ENCODE measurements around the gene GOSR1. TPM values are rescaled to one million over a fixed set of nuclear protein-coding genes. Genes with fewer than 3 reads are reported as not detected.
"Not testable (repeated sequence)": the region's sequence is repeated elsewhere in the genome, so short reads cannot be mapped to it uniquely, and the experiment has no call there.

Gene GOSR1
- 16.3 and 24.4 TPM in 2 replicates for total RNA-seq

DNA sequence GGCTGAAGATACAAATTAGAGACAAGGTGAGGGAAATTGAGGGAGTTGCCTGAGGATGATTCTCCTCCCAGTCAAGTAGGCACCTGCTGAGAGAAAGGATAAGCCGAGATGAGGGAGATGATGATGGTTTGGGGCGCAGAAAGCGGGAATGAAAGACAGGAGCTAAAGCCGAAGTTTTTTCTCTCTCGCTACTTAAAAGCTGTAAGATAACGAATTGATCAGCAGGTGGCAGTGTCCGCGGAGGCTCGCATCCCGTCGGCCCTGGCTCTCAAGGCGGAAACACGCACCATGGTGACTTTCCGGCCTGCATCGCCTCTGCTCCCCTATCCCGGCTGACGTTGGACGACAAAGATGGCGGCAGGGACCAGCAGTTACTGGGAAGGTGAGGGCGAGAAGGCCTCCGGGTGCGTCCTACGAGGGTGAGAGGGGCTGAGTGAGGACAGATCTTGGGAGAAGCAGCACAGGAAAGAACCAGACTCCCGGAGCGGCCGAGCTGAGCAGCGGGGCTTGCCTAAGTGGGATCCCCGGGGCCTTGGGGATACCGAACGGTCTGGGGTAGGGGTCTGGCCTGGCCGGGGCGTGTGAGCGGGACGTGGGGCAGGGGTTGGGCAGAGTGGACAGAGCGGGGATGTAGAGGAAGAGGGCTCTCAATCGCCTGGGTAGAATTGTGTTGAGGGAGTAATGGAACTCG is at the start of gene GOSR1:
Gene GOSR1, plus strand, starts transcription at position 326 of the 691 bp plus-strand sequence. Its CDS starts 26 bp downstream, at position 352.
- DNase-seq (ENCODE audit: low read depth in 2 of 2), result peak; percentile 97 to 98

DNA sequence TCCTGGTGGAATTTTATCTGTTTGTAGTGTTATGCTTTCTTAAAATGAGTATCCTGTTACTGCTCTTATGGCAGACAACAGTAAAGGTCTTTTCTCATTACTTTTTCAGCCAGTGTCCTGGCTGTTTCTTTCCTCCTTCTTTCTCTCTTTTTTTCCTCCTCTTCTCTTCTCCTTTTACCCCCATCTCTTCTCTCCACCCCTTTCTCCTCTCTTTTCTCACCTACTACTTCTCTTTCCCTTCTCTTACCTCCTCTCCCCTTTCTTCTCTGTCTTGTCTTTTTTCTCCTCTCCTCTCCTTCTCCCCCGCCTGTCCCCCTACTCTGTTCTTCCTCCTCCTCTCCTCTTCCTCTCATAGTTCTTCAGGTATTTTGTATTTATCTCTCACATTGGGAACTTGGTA is 49.6 kb upstream of the GOSR1 start:
- no peak for DNase-seq (ENCODE audit: low read depth in 2 of 2)

DNA sequence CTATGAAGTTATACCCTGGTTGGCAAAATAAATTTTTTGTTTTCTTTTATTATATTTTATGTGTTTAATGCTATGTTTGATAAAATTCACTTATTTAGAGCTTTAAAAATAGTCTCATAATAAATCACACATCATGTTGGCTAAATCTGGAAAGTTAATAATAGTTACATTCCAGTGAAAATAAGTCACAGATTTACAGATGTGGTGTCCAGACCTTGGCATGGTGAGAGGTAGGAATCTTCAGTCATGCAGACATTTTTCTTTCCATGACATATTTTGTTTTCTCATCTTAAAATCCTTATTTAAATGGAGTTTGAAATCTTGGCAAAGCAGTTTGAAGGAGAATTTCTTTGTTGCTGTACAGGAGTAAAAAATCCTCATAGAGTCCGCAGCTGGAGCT is 48.1 kb upstream of the GOSR1 start:
- DNase-seq (ENCODE audit: low read depth in 2 of 2), result no peak

DNA sequence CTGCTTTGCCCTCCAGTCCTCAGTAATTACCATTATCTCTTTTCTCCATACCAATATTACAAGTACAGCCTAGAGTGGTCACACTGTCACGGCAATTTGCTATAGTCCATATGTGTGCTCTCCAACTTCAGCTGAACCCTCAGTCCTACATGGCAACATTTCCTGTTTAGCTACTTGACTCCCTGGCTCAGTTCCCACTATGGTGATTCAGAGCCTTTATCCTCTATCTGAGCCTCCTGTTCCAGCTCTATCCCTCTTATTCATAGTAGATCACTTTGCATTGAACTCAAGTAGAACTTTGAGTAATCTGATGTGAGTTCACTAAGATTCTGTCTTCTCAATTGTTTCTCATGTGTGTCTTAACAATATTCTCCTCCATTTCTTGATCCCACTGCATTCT is 43.7 kb upstream of the GOSR1 start:
- DNase-seq (ENCODE audit: low read depth in 2 of 2), result peak; percentile 88 to 97

DNA sequence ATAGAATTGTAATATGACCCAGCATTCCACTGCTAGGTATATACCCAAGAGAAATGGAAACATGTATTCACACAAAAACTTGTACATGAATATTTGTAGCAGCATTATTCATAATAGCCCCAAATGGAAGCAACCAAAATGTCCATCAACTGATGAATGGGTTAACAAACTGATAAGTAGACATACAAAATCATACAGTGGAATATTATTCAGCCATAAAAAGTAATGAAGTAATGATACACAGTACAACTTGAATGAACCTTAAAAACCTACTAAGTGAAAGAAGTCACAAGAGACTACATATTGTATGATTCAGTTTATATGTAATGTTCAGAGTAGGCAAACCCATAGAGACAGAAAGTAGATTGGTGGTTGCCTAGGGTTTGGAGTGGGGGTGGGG is 40.5 kb upstream of the GOSR1 start:
- no peak for DNase-seq (ENCODE audit: low read depth in 2 of 2)

DNA sequence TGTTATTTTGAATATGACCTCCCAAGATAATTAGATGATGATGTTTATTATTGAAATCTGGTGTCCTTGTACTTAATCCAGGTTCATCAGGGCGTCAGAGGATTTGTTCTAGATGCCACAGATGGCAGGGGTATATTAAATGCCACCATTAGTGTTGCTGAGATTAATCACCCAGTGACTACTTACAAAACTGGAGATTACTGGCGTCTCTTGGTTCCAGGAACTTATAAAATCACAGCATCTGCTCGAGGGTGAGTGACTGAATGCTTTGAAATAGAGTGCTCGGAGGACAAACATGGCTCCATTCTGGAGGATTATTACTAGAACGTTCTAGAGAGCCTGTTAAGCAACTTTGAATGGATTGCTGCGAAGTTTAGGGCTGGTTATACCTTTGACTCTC is 33.5 kb upstream of the GOSR1 start:
- no peak for DNase-seq (ENCODE audit: low read depth in 2 of 2)

DNA sequence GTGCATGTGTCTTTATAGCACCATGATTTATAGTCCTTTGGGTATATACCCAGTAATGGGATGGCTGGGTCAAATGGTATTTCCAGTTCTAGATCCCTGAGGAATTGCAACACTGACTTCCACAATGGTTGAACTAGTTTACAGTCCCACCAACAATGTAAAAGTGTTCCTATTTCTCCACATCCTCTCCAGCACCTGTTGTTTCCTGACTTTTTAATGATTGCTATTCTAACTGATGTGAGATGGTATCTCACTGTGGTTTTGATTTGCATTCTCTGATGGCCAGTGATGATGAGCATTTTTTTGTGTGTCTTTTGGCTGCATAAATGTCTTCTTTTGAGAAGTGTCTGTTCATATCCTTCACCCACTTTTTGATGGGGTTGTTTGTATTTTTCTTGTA is 30.6 kb upstream of the GOSR1 start:
- DNase-seq (ENCODE audit: low read depth in 2 of 2), result not testable (repeated sequence)

DNA sequence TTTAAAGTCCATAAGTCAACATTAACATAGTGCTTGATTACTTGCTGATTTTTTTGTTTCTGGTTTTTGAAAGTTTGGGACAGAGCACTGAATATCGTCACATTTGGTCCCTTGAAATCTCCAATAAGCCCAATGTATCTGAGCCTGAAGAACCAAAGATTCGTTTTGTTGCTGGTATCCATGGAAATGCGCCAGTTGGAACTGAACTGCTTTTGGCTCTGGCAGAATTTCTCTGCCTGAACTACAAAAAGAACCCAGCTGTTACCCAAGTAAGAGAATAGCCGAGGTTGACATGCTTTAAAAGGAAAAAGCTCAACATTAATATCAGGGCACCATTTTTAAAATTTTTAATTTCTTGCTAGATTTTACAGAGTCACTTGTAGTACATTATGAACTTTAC is 27.7 kb upstream of the GOSR1 start:
- DNase-seq (ENCODE audit: low read depth in 2 of 2), result peak in 1 of 2 donors; percentile 47

DNA sequence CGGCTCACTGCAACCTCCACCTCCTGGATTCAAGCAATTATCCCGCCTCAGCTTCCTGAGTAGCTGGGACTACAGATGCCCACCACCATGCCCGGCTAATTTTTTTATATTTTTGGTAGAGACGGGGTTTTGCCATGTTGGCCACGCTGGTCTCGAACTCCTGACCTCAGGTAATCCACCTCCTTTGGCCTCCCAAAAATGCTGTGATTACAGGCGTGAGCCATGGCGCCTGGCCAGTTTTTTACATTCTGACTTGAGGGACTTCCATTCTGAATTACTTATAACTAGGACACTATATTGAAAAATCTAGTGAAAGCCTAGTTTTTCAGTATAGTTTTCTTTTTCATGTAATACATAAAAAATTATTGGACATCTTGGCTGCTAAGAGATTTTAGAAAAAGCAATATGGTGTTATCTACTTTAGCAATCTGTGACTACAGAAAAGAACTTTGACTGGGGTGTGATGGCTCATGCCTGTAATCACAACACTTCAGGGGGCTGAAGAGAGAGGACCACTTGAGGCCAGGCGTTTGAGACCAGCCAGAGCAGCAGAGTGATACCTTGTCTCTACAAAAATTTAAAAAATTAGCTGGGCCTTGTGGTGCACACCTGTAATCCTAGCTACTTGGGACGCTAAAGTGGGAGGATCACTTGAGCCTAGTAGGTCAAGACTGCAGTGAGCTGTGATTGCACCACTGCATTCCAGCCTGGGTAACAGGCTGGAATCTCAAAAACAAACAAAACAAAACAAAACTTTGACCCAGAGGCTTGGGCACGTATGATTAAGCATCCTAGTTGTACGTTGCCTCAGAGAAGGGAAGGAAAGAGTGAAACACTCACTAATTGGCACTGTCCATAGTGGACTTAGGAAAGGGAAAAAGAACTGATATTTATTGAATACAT is 26.8 kb upstream of the GOSR1 start:
- DNase-seq (ENCODE audit: low read depth in 2 of 2), result peak; percentile 6 to 28

DNA sequence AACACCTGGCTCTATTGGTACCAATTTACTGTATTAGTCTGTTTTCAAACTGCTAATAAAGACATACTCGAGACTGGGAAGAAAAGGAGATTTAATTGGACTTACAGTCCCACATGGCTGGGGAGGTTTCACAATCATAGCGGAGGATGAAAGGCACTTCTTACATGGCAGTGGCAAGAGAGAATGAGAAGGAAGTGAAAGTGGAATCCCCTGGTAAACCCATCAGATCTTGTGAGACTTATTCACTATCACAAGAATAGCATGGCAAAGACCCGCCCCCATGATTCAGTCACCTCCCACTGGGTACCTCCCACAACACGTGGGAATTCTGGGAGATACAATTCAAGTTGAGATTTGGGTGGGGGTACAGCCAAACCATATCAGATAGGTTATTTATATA is 22.6 kb upstream of the GOSR1 start:
- no peak for DNase-seq (ENCODE audit: low read depth in 2 of 2)

DNA sequence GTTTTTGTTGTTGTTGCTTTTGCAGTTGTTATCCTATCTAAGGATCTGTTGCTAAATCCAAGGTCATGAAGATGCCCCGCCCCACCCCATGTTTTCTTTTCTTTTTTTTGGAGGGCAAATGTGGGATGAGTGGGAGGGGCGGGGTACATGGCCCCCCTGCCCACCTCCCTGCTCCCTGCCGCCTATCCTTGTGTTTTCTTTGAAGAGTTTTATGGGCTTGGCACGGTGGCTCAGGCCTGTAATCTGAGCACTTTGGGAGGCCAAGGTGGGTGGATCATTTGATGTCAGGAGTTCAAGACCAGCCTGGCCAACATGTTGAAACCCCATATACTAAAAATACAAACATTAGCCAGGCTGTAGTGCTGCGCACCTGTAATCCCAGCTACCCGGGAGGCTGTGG is 18.8 kb upstream of the GOSR1 start:
- DNase-seq (ENCODE audit: low read depth in 2 of 2), result no peak

DNA sequence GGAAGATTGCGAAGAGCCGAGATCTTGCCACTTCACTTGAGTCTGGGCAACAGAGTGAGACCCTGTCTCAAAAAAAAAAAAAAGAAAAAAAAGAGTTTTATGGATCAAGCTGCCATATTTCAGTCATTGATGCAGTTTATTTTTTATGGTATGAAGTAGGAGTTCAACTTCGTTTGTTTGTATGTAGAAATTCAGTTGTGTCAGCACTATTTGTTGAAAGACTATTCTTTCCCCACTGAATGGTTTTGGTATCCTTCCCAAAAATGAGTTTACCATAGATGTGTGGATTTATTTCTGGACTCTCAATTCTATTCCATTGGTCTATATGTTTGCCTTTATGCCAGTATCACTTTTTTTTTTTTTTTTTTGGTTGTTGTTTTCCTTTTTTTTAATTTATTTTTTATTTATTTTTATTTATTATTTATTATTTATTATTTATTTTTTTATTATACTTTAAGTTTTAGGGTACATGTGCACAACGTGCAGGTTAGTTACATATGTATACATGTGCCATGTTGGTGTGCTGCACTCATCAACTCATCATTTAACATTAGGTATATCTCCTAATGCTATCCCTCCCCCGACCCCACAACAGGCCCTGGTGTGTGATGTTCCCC is 18.3 kb upstream of the GOSR1 start:
- not testable (repeated sequence) for DNase-seq (ENCODE audit: low read depth in 2 of 2)

DNA sequence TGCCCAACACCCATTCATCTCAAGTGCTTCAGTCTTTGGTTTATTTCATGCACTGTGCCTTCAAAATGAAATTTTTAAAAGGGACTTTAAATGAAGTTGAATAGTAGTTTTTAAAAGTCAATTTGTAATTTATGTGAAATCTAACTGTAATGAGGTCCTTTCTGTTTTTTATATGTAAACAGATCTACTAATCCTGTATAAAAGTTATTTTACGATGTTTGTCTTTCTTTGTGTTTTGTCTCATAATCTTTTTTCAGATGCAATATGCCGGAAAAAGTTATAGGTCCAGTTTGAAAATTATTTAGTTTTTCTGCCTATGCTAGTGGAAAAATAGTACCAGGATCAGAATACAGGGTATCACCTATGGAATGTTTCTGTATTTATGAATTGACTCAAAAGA is 8.7 kb upstream of the GOSR1 start:
- DNase-seq (ENCODE audit: low read depth in 2 of 2), result no peak

DNA sequence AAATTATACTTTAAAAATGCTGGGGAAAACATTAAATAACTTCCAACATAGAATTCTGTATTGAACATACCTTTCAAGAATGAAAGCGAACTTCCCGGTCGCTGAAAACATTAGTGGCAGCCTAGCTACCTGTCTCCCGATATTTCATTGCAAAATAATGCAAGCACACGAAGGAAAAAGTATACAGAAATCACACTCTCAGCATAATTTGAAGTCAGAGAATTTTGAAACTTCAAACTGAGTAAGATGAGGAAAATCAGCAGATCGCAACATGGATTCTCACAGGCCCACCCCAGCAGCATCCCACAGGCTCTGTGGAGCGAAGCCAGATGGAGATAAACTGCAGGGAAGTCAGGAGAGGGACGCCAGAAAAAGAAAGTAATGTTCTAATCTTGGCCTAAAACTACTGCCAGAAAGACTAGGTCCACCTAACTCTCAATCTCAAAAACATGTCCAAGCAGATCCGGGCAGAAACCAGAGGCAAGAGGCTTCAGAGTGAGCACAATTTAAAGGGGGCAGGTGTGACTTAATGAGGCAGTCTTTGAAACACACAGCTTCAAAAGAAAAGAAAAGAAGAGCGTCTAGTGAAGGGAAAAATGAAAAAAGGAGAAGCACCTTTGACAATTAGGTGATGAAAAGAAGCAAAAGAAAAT is 4.8 kb upstream of the GOSR1 start:
- no peak for DNase-seq (ENCODE audit: low read depth in 2 of 2)

DNA sequence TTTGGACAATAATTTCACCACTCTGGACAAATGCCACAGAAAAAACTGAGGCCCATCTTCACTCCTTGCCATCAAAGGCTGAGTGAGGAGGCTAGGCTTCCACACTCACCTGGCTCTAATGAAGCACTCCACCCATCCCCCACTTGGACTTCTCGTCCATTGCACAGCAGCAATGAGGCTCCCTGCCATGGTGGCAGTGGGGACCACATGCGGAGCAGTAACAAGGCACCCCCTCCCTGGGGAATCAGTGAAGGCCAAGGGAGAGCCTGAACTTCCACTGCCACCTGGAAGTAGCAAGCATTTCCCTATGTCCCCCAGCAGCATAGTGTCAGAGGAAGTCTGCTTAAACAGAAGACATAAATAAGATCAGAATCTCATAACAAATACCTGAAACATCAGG is 2.0 kb upstream of the GOSR1 start:
- no peak for DNase-seq (ENCODE audit: low read depth in 2 of 2)

DNA sequence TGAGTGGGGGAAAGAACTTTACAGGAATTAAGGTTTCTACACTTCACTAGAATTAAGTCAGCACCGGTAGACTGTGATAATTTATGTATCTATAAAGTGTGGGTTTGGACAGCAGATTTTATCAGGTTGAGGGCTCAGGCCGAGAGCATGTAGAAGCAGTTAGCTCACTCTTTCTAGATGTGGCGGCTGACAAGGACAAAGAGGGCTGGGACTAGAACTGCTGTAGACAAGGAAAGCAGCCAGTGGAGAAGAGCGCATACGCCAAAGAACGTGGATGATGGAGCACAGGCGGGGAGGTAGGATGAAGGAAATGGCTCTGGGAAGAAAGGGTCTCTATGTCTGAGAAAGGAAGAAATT is 504 bp upstream of the GOSR1 start:
- DNase-seq (ENCODE audit: low read depth in 2 of 2), result peak in 1 of 2 donors; percentile 12

DNA sequence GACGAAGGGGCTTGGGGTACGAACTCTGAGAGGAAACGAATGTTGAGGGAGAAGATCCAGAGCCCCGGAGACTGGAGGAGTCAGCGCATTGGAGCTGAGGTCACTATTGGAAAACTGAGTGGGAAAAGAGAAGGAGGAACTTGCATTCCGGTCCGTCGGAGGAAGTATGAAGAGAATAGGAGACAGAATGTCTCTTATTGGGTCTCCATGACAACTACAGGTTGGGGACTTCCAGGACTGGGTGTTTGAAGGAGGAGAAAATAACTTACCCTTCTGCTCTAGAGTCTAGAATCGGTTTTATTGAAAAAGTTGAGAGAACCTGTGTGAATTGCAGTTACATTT is 537 bp downstream of the GOSR1 start:
- DNase-seq (ENCODE audit: low read depth in 2 of 2), result peak in 1 of 2 donors; percentile 63

DNA sequence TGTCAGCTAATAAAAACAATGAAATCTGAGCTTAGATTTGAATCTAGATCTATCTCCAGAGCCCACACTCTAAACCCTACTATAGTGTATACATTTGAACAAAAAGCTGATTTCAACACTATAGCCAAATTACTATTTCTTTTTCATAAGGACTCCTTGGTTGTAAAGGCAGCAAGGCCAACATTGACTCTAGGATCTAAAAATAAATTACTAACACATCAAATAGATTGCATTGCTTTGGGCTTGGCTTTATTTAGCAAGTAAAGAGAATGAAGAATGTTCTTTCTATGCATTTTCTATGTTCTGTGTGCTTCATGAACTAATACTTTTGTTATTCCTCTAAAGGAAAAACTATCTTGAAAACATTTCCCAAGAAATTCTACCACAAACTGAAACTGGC is 5.3 kb downstream of the GOSR1 start:
- no peak for DNase-seq (ENCODE audit: low read depth in 2 of 2)

DNA sequence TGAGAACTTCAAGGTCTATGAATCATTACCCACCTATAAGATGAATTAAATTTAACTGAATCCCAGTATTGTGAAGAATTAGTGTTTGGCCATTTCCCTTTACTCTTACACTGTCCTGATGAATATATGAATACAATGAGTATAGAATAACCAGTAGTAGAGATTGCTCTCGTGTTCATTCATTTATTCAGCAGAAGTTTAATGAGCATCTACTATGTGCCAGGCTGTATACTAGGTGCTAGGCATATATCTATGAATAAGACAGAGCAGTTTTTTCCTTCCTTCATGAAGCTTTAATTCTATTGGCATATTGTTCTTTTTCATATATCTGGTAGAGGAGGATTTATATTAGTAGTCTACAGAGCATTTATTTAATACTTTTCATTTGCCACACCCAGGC is 6.0 kb downstream of the GOSR1 start:
- DNase-seq (ENCODE audit: low read depth in 2 of 2), result no peak

DNA sequence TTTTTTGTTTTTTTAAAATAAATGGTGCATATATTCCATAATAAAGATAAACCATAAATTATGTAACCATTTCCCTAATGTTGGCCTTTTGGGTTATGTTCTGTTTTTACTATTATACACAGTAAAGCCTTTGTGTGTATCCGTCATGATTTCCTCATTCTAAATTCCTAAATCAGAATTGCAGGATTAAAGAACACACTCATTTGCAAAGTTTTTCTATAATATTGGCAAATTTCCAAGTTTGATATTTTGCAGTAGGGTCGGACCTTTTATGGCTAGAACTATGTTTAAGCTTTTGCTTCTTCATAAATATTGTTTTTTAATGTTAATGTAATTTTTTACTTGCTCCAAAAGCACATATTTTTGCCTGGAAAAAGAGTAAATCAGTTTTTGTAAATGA is 16.6 kb downstream of the GOSR1 start:
- DNase-seq (ENCODE audit: low read depth in 2 of 2), result peak in 1 of 2 donors; percentile 46

DNA sequence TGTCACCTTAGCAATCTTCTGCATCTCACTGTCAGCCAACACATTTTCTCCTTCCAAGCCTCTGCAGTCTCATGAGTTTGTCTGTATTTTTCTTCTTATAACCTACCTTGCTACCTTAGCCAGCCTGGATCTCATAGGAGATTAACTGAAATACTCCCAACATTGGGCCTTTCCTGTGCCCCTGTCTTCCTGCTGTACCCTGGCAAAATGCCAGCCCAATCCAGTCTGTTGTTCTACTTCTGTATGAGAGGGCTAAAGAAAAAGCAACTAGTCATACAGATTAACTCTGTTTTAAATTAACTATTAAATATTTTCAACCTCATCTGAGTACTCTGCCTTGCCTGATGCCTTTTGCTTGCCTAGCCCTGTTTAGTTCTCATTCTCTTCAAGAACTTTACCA is 18.4 kb downstream of the GOSR1 start:
- DNase-seq (ENCODE audit: low read depth in 2 of 2), result peak; percentile 28 to 60

DNA sequence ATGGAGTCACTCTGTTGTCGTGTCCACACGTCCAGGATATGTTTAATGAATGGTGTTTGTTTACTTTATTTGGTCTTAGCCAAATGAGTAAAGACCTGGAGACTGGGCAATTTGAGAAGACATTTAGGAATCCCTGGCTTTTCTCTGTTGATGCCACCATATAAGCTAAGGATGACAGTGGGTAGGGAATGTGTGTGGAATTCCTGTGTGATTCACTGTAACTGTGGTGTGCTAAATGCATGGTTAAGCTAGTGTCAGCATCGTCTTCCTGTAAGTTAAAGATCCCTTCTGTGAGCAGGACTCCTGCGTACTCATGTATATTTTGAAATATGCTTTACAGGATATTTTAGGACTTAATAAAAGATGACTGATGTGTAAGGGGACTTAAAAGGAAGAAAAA is 26.4 kb downstream of the GOSR1 start:
- no peak for DNase-seq (ENCODE audit: low read depth in 2 of 2)
